NAMALWA (cell line): Measurements from ENCODE around the gene EFNA5.
"Not testable (repeated sequence)": the region's sequence is repeated elsewhere in the genome, so short reads cannot be mapped to it uniquely, and the experiment has no call there.

Experiments
- DNase-seq: peaks from one replicate; pipeline ENCODE4 v3.0.0-alpha.2; 2015; ENCODE audit warnings: low spot score

Gene EFNA5

DNA sequence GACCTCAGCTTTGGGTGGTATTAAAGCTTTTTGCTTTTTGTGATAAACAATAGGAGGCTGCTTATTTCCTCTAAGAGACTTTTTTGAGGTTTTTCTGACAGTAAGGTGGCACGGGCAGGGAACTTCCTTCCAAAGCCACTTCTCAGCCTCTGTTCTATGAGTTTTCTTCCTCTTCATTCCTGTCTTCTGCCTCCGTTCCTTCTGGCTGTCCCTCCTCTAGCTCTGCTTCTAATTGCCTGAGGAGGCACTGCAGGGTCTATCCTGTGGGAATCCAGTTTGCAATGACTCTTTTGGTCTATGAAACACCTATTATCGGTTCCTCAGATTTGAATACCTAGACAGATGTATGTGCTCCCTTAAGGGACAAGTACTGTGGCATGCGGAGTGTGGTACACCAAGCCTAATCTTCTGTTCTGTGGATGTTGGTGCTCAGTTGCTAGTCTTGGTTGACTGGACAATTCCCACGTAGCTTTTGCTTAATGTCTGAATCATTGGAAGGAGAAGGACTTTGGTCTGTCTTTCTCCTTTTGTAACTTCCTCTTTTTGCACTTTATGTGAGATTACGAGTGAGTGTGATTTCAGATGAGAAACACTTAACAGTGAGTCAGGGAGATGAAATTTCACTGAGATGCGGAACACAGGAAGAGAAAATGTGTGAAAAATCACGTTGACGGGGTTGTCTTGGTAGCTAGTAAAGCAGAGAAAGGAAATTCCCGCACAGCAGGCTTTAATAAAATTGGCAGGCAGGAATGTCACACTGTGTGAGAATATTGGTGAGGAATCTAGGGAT lies 305.2 kb downstream of the EFNA5 start:
- peak; percentile 62 for DNase-seq

DNA sequence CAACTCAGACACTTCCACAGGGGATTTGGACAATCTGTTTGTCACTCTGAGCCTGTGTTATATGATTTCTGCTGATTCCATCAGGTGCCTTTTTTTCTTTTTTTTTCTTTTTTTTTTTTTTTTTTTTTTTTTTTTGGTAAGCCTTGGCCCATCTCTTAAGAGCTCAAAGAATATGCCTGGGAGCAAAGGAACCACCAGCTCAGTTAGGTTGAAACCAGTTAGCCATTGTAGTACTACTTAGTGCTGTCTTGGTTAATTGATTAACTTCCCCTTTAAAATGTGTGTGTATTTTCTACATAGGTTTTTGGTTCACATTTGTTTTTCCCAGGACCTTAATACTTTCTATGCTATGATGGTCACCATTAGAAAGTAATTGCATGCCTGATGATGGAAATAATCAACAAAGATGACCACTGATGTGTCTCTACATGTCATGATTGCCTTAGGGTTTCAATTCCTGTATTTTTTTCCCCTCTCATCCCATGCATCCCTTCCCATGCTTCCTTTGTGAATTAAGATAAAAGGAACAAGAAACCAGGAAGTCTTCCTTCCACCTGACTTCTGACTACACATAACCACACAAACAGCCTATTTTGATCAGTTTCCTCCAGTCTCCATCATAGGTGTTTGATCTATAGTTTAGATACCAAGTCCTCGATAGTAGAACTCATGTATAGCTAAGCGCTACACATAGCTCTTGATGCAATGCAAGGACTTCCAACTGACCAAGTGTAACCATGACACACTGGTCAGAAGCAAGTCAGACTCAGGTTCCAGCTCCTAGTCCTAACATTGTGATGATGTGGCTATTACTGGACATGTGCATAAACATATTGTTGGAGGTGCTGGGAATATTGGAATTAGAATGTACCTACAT lies 306.1 kb downstream of the EFNA5 start:
- DNase-seq = no peak

DNA sequence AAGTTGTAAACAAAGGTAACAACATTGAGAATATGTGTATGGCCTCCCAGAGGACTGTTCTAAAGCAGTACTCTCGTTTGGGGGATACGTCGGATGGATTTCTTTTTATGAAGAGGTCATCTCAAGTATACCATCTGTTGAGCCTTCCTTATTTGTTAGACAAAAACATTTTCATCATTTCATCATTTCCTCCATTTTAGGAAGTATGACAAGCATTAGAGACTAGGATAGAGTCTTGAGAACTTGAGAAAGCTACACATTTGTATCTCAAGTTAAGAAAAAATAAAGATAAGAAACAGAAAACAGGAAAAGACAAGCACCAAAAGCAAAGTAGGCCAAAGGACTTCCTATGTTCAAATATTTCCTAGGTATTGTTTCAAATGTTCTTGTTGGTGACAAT lies 307.0 kb downstream of the EFNA5 start:
- no peak for DNase-seq

DNA sequence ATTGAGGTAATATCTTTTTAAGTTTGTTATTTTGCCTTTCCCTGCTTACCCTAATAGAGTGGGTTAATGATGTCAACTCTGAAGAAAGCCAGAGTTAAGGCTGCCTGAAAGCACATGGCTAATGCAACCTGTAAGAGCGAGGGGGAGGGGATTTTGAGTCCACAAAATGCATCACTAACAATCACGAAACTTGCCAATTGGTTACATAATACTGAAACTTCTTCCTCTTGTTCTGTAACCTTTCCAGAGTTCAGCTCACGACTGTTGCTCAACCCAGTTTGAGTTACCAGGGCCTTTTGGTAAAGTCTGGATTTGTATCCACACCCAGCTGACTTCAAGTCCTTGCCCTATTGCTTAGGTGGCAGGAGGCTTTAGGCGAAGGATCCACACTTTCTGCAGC lies 308.8 kb downstream of the EFNA5 start:
- no peak for DNase-seq

DNA sequence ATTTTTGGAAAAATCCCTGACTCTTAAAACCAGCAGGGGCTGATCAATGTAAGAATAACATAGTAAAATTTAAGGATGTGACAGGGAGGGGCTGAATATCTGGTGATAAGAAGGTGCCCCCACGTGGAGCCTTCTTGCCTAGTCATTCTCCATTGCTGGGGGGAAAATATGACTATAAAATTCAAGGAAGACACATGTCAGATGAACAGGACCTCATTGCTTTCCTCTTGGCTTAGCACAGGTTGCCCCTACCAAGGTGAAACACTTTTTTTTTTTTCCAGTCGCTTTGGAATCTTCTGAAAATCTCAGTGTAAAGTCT lies 310.9 kb downstream of the EFNA5 start:
- no peak for DNase-seq

DNA sequence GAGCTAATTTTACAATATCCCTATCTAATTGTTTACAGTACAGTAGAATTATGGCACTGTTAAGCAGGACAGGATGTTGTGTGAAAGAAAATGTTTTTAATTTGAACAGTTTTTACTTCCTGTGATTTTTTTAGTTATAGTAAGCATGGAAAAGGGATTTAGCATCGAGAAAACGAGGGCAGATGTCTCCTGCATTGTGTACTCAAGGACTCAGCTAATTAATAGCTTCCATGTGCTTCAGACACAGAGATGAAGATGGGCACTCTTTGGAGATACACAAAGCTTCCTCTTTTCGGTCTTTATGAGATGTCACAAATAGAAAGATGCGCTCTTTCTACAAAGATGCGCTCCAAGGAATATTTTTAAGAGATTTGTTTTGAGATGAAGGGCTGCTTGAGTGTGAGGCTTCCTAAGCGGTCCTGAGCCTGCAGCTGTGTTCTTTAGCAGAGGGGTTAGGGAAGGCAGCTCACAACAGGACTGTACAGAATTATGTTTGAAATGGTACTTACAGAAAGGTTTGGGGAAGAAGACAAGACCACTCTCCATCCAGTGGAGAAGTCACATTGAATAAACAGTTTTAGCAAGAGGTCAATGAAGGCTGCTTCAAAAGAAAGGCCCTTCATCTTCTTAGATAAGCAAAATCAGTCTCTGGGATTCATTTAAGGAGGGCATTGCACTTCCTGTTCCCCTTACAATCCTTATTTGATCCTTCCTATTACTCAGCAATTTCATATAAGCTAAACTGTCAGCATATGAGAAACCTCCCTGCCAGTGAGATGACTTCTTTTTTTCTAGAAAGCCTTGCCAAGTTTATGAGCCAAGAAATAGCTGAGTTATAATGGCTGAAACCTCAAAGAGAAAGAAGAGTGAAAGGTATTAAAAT lies 311.5 kb downstream of the EFNA5 start:
- DNase-seq = no peak

DNA sequence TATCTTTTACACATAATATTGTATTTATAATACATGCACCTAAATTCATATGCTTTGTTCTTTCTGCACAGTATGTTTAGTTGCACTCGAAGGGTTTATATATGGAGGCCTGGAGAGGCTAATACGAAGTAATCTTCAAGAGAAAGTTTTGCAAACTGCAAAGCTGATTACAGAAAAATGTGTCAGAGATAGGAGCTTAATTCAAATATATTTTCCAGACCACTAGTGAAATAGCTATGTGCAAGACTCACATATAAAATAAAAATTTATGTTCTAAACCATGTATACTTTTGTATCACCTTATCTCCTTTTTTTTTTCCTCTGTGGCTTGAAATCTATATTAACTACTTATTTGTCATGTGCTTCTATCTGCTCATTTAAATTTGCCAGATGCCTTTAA lies 313.8 kb downstream of the EFNA5 start:
- DNase-seq = no peak

DNA sequence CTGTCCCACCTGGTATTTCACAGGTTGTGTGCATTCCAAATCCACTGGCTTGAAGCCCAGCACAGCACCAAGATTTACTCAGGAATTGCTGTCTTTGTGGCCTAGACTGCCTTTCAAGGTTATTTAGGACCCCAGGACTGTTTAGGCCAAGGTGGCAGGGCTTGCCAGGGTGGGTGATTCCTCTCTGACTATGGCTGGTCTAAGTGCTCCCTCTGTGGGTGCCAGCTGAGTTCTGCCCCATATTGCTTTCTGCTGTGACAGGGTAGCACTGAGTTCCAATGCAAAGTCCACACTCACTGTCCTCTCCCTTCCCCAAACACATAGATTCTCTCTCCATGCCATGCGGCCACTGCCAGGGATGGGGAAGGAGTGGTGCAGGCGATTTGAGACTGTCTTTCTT lies 318.2 kb downstream of the EFNA5 start:
- DNase-seq = no peak

DNA sequence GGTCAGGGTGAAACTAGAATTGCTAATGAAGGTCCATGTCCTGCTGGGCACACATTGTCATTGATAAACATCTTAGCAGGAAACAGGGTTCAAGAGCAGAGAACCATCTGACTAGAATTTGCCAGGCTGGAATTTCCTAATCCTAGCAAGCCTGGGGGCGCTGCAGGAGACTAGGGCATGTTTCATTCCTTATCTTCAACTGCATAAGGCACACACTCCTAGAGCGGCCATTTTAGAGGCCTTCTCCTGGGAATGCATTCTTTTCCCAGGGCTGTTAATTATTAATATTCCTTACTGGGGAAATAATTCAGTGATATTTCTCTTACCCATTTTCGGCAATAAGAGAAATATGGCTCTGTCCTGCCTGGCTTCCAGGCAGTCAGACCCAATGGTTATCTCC lies 324.2 kb downstream of the EFNA5 start:
- DNase-seq = not testable (repeated sequence)

DNA sequence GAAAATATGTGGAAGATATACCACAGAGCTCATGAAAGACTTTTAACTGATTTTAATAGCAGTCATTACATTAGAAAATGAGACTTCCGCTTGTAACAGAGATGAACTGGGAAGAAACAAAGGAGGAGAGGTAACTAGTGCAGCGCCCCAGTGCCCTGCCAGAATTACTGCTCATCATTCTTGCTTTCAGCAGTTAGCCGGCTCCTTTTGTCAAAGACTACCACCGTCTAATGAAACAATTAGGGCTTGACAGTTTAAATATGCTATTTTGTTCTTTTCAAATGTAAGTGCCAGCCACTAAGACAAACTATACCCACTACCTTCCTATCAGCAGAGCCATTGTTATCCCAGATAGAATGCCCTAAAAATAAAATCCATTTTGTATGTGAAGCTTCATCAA lies 328.4 kb downstream of the EFNA5 start:
- no peak for DNase-seq

DNA sequence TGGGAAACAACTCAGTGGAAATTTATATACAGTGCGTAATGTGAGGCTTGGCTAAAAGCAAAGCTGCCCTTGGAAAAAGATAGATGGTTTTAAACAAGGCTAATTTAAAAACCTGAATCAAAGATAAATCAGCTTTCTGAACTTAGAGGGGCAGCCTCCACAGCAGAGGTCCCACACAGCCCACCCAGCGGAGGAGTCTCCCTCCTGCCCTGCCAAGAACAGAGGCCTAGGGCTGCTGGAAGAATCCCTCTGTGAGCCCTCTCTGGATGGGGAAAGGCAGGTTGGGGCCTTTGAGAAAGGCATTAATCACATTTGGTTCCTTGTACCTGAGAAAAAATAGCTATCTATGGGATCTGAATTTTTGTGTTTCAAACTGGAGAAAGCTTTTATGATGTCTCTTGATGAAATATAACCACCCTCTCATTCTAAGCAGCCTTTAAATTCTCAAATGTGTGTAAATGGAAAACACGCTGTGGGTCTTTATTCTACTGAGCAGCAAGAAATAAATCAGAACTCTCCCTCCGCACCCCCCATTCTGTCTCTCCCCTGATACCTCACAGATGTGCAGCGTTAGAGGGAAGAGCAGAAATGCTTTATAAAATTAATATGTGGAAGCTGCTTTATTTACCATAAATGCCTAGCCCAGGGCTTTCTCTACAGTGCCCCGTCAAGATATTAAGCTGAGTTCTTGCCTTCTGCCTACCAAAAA lies 329.2 kb downstream of the EFNA5 start:
- no peak for DNase-seq

DNA sequence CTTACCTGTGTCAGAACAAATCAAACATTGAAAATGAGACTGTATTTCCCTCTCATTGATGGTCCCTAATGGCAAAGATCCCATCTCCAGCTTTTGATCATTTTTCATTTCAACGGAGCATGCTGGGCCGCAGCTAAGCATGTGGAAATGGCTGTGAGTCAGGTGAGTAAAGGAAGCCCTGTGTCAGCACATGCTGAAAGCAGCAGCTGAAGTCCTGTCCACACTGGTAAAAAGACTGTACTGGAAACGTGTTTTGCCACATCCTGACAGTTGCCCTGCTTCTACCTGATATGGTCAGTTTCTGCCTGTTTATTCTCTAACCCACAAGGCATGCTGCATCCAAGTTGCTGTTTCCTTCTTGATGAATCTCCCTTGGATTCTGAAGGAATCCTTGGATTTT lies 330.1 kb downstream of the EFNA5 start:
- DNase-seq = no peak

DNA sequence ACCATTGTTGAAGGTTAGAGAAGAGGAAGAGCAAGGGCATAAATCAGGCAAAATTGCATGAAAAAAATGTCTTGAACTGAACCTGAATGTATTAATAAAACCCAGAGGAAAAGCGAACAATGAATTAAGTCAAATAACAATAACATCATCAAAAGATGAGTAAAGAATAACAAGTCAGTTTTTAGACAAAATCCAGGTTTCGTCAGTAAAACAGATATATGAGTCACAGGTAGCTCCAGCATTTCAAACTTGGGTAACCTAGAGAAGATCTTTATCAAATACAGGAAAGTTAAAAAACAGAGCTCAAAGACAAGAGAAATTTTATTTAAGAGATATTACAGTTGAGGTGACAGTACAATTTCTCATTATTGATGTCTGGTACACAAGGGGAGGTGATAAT lies 332.4 kb downstream of the EFNA5 start:
- DNase-seq = no peak

DNA sequence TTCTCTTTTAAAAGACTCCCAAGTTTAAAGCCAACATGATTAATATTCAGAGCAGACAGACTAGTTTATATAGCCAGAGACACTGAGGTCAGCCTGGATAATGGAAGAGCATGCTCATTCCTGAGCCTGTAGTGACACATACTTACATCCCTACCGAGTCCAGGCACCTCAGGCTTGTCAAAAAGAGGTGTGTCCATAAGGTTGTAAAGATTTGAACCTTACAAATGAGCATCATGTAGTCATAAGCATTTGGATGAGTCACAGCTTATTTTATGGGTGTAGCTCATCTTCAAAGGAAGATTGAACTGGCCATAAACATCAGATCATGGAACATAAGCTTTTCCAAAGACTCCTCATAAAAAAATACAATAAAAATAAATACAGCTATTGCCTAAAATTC lies 333.5 kb downstream of the EFNA5 start:
- no peak for DNase-seq

DNA sequence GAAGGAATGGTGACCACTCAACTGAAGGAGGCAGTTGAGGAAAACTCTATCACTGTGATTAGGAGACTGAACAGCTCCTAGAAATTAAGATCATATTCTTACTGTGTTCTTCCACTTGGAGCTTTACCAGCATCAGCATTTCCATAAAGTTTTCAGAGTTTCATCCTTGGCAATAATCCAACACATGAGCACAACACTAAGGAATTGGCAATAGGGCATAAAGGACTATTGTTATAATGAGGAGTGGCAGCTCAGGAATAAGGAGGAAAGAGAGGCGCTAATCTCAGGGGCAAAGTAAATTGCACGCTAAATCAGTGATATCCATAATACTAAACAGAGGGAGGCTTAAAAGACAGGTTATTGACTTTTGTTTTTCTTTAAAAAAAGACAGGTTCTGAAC lies 338.9 kb downstream of the EFNA5 start:
- DNase-seq = no peak

DNA sequence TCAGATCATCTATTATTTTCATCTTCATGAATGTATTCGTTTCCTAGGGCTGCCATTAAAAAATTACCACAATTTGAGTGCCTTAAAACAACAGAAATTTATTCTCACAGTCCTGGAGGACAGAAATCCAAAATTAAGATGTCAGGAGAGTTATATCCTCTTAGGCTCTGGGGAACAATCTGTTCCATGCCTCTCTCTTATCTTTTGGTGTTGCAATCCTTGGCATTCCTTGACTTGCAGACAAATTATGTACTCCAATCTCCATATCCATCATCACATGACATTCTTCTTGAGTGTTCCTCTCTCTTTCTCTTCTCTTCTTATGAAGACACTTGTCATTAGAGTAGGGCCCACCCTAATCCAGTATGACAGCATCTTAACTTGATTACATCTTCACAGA lies 339.4 kb downstream of the EFNA5 start:
- no peak for DNase-seq

DNA sequence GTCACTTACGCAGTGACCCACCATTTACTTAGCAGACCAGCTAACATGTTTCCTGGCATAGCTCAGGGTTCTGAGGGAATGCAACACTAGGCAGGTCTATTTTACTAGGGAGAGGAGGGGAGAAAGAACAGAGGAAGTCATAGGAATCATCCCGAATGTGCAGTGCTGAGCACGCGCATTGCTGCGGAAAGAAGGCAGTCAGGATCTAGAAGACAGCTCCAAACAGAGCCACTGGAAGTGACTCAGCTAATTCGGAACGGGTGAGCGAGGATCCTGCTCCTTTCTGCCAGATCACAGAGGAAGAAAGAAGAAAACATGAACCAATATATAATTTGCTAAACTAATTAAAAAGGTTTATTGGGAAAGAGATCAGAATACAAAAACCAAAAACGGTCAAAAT lies 339.8 kb downstream of the EFNA5 start:
- DNase-seq = no peak

DNA sequence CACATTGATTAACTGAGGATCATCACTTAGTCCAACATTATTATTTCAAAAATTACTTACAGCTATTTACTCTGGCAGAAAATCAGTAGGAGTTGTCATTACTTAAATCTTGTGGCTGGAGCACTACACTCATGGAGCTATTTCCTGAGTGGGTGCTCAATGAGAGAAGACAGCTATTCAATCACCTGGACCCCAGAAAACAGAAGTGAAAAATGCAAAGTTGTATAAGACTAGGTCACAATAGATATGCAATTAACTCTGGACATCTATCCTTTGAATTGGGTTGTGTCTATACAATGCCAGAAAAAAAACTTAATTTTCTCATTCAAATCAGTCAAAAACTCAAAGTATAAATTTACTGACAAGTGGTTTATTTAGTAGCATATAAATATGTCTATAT lies 340.9 kb downstream of the EFNA5 start:
- DNase-seq = no peak
